Measurements from ENCODE around the gene CARM1.

The CARM1 gene

GRCh38 chr19:10895363-10895762, 24.0 kb downstream of the CARM1 start:
- Histone ChIP-seq H3K4me2 (ENCODE audit: low read depth, low read length, poor library complexity, severe bottlenecking) (no peak overlapping the region), H4K20me1 (ENCODE audit: insufficient read depth, low read length, poor library complexity, severe bottlenecking) (peaks cover 9% of the 10 kb centered on the region), H3F3A (ENCODE audit: low read depth) (no peaks in the 10 kb centered on the region), H3K9me3 (ENCODE audit: insufficient read depth, low read depth, low read length) (no peaks in the 10 kb centered on the region), H3K9ac (ENCODE audit: low read depth, low read length, poor library complexity, severe bottlenecking) (no peak overlapping the region), H3K4me1 (ENCODE audit: insufficient read depth, low read length, poor library complexity, severe bottlenecking) (no peaks in the 10 kb centered on the region), H3K4me3 (ENCODE audit: low read length, poor library complexity, severe bottlenecking) (no peak overlapping the region), H3K9me2 (replicated peaks; ENCODE audit: low read depth, low read length) (no peaks in the 10 kb centered on the region), H3K36me3 (ENCODE audit: insufficient read depth, low read length) (no peaks in the 10 kb centered on the region), H3K27me3 (ENCODE audit: insufficient read depth, low read length, poor library complexity, severe bottlenecking) (no peaks in the 10 kb centered on the region), H3K79me2 (ENCODE audit: insufficient read depth, low read length) (peaks cover 34% of the 10 kb centered on the region; the same call in 1 of the 2 replicates), H2AFZ (ENCODE audit: low read length) (no peak overlapping the region)
- TF ChIP-seq EZH2phosphoT487 (IDR thresholded peaks at IDR 0.05; ENCODE audit: borderline replicate concordance) (no peak), CTCF (conservative IDR thresholded peaks at IDR 0.05; ENCODE audit: low read length) (no peak)

- H3K9ac ChIP-seq (ENCODE audit: low read depth, low read length, poor library complexity, severe bottlenecking), result no peak overlapping the region
- no peaks in the 10 kb centered on the region for H3K36me3 ChIP-seq (ENCODE audit: insufficient read depth, low read length)
- H4K20me1 ChIP-seq (ENCODE audit: insufficient read depth, low read length, poor library complexity, severe bottlenecking), result peaks cover 9% of the 10 kb centered on the region
- no peaks in the 10 kb centered on the region for H3K9me3 ChIP-seq (ENCODE audit: insufficient read depth, low read depth, low read length)
- no peak overlapping the region for H2AFZ ChIP-seq (ENCODE audit: low read length)
- TF ChIP-seq EZH2phosphoT487 (IDR thresholded peaks at IDR 0.05; ENCODE audit: borderline replicate concordance) (no peak), CTCF (conservative IDR thresholded peaks at IDR 0.05; ENCODE audit: low read length) (no peak)
- H3K9me2 ChIP-seq (replicated peaks; ENCODE audit: low read depth, low read length), result no peaks in the 10 kb centered on the region
- H3K79me2 ChIP-seq (ENCODE audit: insufficient read depth, low read length), result peaks cover 31% of the 10 kb centered on the region; the same call in 1 of the 2 replicates
- no peak overlapping the region for H3K4me3 ChIP-seq (ENCODE audit: low read length, poor library complexity, severe bottlenecking)
- H3F3A ChIP-seq (ENCODE audit: low read depth), result no peaks in the 10 kb centered on the region
- no peaks in the 10 kb centered on the region for H3K27me3 ChIP-seq (ENCODE audit: insufficient read depth, low read length, poor library complexity, severe bottlenecking)
- H3K4me1 ChIP-seq (ENCODE audit: insufficient read depth, low read length, poor library complexity, severe bottlenecking), result no peaks in the 10 kb centered on the region
- H3K4me2 ChIP-seq (ENCODE audit: low read depth, low read length, poor library complexity, severe bottlenecking), result no peak overlapping the region
Measured at GRCh38 chr19:10895920-10896319, 24.6 kb downstream of the CARM1 start.

- Histone ChIP-seq H3K79me2 (ENCODE audit: insufficient read depth, low read length) (peaks cover 22% of the 10 kb centered on the region; the same call in 1 of the 2 replicates), H3K4me2 (ENCODE audit: low read depth, low read length, poor library complexity, severe bottlenecking) (no peak overlapping the region)
Measured at GRCh38 chr19:10896851-10897526, 25.6 kb downstream of the CARM1 start.

More at GRCh38 chr19:10896851-10897526, 25.6 kb downstream of the CARM1 start:
- no peak for TF ChIP-seq CTCF (conservative IDR thresholded peaks at IDR 0.05; ENCODE audit: low read length)
- no peak for TF ChIP-seq EZH2phosphoT487 (IDR thresholded peaks at IDR 0.05; ENCODE audit: borderline replicate concordance)
- H4K20me1 ChIP-seq (ENCODE audit: insufficient read depth, low read length, poor library complexity, severe bottlenecking), result peaks cover 9% of the 10 kb centered on the region
- no peak overlapping the region for H3K4me3 ChIP-seq (ENCODE audit: low read length, poor library complexity, severe bottlenecking)
- H3K9me3 ChIP-seq (ENCODE audit: insufficient read depth, low read depth, low read length), result no peaks in the 10 kb centered on the region
- H3F3A ChIP-seq (ENCODE audit: low read depth), result no peaks in the 10 kb centered on the region
- H3K36me3 ChIP-seq (ENCODE audit: insufficient read depth, low read length), result no peaks in the 10 kb centered on the region
- no peak overlapping the region for H2AFZ ChIP-seq (ENCODE audit: low read length)
- H3K9me2 ChIP-seq (replicated peaks; ENCODE audit: low read depth, low read length), result no peaks in the 10 kb centered on the region
- no peaks in the 10 kb centered on the region for H3K4me1 ChIP-seq (ENCODE audit: insufficient read depth, low read length, poor library complexity, severe bottlenecking)
- no peaks in the 10 kb centered on the region for H3K27me3 ChIP-seq (ENCODE audit: insufficient read depth, low read length, poor library complexity, severe bottlenecking)
- no peak overlapping the region for H3K9ac ChIP-seq (ENCODE audit: low read depth, low read length, poor library complexity, severe bottlenecking)
